Heart left ventricle (tissue), 13 donors: ENCODE results near the gene ACTR1A.

ENCODE experiments used
- CTCF ChIP-seq, 12 donors: fragments of 200-600 bp; sonication (generic) in 4 of 12; IDR thresholded peaks; one replicate each; pipeline versions ENCODE4 v1.5.0 to v1.8.0; 2018 to 2022; ENCODE audit warnings: antibody characterized with exemption in 12 of 12, mild to moderate bottlenecking in 5 of 12
- POLR2A ChIP-seq, 2 donors: fragments of 450-650 bp; IDR thresholded peaks; one replicate each; pipeline ENCODE4 v1.6.1; 2017; ENCODE audit warnings: antibody characterized with exemption in 2 of 2, mild to moderate bottlenecking in 2 of 2, moderate library complexity in 2 of 2
- donor health status: ischemic (EF 13 %, LVEDD 7.1; RV severe dilation, severe dysfunction).
- donor health status: DM: no; HTN: yes; CAD: no.
- donor health status: DM: no; HTN: no; CAD: no.
- donor health status: ischemic (EF 25% LVEDD 6.9; RV normal size, moderate dysfunction).
- donor health status: ischemic (EF 25% LVEDD 5.7; RV mildly dilated, moderate dysfunction).
- donor health status: ischemic (EF 35%, LVEDD 5.7; RV mildly dilated, moderate dysfunction).
- donor health status: nonischemic (EF 11% LVEDD 7.7; RV severe dilation, severe dysfunction).
- donor health status: DM: yes; HTN: yes; CAD: no.
- donor health status: PGD.
- donor health status: ischemic (EF 29% LVEDD 5.4; RV normal size, mild dysfunction).
- donor health status: nonischemic (EF 23%, LVEDD 6.1; RV moderate dilation, normal function).

DNA sequence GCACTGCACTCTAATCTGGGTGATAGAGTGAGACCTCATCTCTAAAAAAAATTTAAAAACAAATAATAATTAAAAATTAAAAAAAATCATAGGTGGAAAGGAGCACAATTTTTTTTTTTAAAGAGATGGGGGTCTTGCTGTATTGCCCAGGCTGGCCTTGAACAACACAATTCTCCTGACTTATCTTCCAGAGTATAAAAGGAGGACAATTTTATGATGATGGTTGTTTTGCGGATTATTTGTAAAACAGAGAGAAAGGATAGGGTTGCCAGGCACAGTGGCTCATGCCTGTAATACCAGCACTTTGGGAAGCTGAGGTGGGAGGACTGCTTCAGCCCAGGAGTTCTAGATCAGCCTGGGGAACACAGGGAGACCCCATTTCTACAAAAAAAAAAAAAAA is 5.0 kb downstream of the ACTR1A start:
- no peak for TF ChIP-seq CTCF (IDR thresholded peaks at IDR 0.05)
- TF ChIP-seq POLR2A (IDR thresholded peaks at IDR 0.05): no peak
